ENCODE measurements around the gene UPF2.

- TF ChIP-seq SIN3A (IDR thresholded peaks at IDR 0.05; ENCODE audit: borderline replicate concordance, insufficient read depth, low read length) (no peak), POLR2AphosphoS5 (IDR thresholded peaks at IDR 0.05; ENCODE audit: low read depth, low read length) (no peak), TAF1 (IDR thresholded peaks at IDR 0.05; ENCODE audit: borderline replicate concordance, insufficient read depth, low read length) (no peak)
These were observed 83.7 kb downstream of the UPF2 start for GRCh38 chr10:11958956-11959355.
